Suprapubic skin (tissue), 4 donors: ENCODE data around the gene GADD45A.

ENCODE experiments used
- CTCF ChIP-seq, 2 donors: fragments of 200-600 bp in 1 of 2; fragments of 450-650 bp in 1 of 2; sonication (generic) in 1 of 2; IDR thresholded peaks; one replicate each; pipeline ENCODE4 v1.5.1; 2016 to 2019; ENCODE audit warnings: antibody characterized with exemption in 2 of 2, mild to moderate bottlenecking in 1 of 2, moderate library complexity in 1 of 2
- EP300 ChIP-seq: sonication (generic); formaldehyde crosslinking; IDR thresholded peaks from one replicate; pipeline ENCODE4 v1.6.1; 2017; ENCODE audit warnings: antibody characterized with exemption
- POLR2A ChIP-seq, 2 donors: fragments of 450-650 bp; IDR thresholded peaks; one replicate each; pipeline ENCODE4 v1.6.1; 2017; ENCODE audit warnings: antibody characterized with exemption in 2 of 2, mild to moderate bottlenecking in 2 of 2, moderate library complexity in 2 of 2
- POLR2AphosphoS5 ChIP-seq, 3 donors: sonication (generic); formaldehyde crosslinking; IDR thresholded peaks; one replicate each; pipeline ENCODE4 v1.6.1; 2017; ENCODE audit warnings: antibody characterized with exemption in 3 of 3

- TF ChIP-seq CTCF (IDR thresholded peaks at IDR 0.05) (no peak), POLR2A (IDR thresholded peaks at IDR 0.05) (no peak), POLR2AphosphoS5 (IDR thresholded peaks at IDR 0.05) (no peak), EP300 (no peak)
Observed at GRCh38 chr1:67647036-67647798, 37.8 kb upstream of the GADD45A start.
